Right renal pelvis (tissue), 4 donors: ENCODE data around the gene MAG. TPM values are rescaled to one million over a fixed set of nuclear protein-coding genes. Genes with fewer than 3 reads are reported as not detected.
"Not testable (repeated sequence)": the region's sequence is repeated elsewhere in the genome, so short reads cannot be mapped to it uniquely, and the experiment has no call there.

Experiments
- DNase-seq, 4 donors: peaks; one replicate each; pipeline ENCODE4 v3.0.0-alpha.2; 2013; ENCODE audit warnings: low read depth in 4 of 4, low spot score in 3 of 4, missing footprints in 1 of 4
- polyA plus RNA-seq, 4 donors: library from polyadenylated mRNA; unstranded; fragments of 120-200 nt; gene quantifications; one replicate each; pipeline ENCODE4 v1.2.1, GENCODE V29; 2013; ENCODE audit not compliant: insufficient read length in 4 of 4

Gene MAG
- polyA plus RNA-seq, 4 donors = 2.4 to 13.5 (median 2.8) TPM

DNA sequence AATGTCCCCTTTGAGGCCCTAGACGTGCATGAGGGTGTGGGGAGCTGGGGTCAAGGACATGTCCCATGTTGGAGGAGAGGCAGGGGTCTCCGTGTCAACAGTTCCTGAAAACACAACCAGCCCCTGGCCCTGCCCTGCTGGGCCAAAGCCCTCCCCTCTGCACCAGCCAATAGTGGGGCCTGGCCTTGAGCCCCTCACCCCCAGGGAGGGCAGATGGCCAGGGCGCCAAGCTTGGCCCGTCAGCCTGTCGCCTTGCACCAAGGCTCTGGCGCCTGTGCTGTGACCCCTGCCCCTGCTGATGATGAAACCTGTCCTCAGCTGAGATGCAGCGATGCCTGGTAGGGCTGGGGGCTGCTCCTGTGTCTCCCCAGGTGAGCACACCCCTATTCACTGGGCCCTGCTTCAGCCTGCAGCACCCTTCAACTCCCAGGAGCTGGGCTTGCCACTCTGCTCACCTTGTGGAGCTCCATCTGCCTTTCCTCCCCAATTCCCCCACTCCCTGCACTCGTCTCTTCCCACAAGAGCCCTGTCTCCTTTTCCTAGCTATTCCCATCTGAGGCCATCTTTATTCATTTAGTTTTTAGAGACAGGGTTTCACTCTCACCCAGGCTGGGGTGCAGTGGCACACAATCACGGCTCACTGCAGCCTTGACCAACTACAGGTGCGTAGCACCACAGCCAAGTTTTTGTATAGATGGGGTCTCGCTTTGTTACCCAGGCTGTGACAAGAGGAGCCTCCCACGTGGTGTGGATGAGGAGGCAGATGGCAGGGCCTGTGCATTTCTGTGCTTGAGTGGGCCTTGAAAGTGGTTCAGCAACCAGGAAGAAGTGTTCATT lies 11.8 kb upstream of the MAG start:
- no peak for DNase-seq

GRCh38 chr19:35281303-35281702 lies 10.7 kb upstream of the MAG start:
- DNase-seq = no peak

- no peak for DNase-seq
These were observed 7.5 kb upstream of the MAG start for GRCh38 chr19:35284153-35285094.

DNA sequence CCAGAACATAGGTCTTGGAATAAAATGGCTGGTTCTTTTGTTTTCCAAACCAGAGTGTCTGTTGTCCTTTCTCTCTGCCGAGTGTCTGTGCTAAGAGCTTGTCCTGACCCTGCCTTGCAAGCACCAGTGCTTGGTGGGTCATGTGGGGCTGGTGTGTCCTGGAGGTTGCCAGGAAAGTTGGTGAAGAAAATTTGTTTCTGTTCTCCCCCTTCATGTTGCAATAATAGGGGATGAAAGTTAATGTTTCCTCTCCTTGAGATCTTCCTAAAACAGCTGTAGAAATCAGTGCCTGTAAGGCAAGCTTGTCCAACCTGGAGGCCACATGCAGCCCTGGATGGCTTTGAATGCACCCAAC lies 6.9 kb upstream of the MAG start:
- DNase-seq = no peak

GRCh38 chr19:35285465-35285864 lies 6.5 kb upstream of the MAG start:
- DNase-seq = not testable (repeated sequence)

DNA sequence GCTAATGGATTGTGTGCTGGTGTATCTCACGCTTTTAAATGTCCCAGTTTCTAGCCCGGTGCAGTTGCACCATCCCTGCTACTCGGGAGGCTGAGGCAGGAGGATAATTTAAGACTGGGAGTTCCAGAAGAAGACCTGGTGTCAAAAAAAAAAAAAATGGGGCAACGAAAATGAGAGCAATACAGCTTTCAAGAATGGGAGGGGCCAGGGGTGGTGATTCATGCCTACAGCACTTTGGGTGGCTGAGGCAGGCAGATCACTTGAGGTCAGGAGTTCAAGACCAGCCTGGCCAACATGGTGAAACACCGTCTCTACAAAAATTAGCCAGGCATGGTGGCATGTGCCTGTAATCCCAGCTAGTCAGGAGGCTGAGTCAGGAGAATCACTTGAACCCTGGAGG lies 5.9 kb upstream of the MAG start:
- DNase-seq = not testable (repeated sequence)

DNA sequence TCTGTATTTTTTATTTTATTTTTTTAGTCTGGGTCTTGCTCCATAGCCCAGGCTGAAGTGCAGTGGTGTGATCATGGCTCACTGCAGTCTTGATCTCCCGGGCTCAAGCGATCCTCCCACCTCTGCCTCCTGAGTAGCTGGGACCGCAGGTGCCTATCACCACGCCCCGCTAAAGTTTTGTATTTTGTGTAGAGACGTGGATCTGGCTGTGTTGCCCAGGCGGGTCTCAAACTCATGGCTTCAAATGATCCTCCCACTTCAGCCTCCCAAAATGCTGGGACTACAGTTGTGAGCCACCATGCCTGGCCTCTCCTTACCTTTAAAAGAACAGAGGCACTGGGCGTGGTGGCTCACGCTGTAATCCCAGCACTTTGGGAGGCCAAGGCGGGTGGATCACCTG lies 4.2 kb upstream of the MAG start:
- DNase-seq = no peak

DNA sequence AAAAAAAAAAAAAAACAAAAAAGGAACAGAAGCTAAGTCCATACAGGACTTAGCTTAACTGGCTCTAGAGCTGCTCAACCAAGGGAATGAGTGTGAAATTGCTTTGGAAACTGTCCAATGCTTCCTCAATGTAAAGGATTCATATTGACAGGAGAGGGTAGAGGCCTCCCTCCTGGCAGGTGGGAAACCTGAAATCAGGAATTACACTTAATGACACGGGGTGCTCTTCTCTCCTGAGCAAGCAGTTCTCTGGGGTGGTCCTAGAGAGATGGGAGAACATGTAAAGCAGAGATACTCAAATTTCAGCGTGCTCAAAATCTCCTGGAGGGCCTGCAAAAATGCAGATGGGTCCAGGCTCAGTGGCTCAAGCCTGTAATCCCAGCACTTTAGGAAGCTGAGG lies 3.6 kb upstream of the MAG start:
- no peak for DNase-seq

DNA sequence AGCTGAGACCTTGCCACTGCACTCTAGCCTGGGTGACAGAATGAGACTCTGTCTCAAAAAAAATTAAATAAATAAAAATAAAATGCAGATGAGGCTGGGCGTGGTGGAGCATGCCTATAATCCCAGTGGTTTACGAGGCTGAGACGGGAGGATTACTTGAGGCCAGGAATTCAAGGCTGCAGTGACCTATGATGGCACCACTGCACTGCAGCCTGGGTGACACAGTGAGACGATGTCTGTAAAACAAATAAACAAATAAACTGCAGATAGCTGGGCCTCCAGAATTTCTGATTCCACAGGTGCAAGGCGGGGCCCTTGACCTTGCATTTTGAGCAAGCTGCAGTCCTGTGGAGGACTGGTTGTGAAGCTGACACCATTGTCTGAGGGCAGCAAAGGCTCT lies 3.1 kb upstream of the MAG start:
- DNase-seq = no peak

GRCh38 chr19:35290381-35291127 lies 1.4 kb upstream of the MAG start:
- no peak for DNase-seq

- no peak for DNase-seq
These were observed 702 bp upstream of the MAG start for GRCh38 chr19:35291259-35291658.

GRCh38 chr19:35292421-35293362 lies 731 bp downstream of the MAG start:
- DNase-seq = no peak

DNA sequence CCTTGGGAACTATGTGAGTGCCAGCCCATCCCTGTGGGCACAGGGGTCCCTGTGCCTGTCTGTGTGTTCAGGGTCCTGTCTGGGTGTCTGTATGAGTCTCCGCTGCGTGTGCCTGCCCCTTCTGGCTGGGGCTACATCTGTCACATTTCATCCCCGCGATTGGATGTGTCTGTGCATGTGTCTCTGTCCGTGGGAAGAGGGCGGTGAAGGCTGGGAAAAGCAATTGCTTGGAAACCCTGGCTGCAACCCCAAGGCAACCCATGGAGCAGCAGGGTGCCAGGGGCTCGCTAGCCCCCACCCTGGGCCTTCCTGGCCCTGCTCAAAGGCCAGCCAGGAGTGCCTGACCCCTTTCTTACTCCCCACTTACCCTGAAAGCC lies 1.4 kb downstream of the MAG start:
- no peak for DNase-seq

DNA sequence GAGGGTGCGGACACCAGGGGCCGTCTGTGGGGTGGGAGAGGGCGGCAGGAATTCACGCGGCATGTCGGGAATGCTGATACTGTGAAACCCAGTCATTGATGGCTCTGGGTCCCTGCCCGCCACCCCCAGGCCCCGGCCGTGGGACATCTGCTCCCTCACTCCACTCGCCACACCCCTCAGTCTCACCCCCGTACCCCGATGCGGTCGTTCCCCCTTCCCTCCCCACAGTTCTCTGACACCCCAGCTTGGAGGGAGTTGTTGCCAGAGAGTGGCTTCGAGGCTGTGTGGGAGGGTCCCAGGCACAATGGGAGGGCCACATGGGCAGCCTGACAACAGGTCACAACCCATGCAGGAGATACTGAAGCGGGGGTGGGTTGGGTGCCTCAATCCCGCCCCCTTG lies 1.8 kb downstream of the MAG start:
- DNase-seq = no peak

GRCh38 chr19:35294328-35294727 lies 2.4 kb downstream of the MAG start:
- no peak for DNase-seq

GRCh38 chr19:35294859-35295791 lies 3.2 kb downstream of the MAG start:
- DNase-seq = no peak

- DNase-seq = no peak
These were observed 4.0 kb downstream of the MAG start for GRCh38 chr19:35295792-35296462.
